Vagina (tissue), 2 donors: ENCODE results near the gene HLA-DOB. TPM values are rescaled to one million over a fixed set of nuclear protein-coding genes. Genes with fewer than 3 reads are reported as not detected.

Experiments
- DNase-seq, 2 donors: peaks; one replicate each; pipeline ENCODE4 v3.0.0-alpha.2; 2017; ENCODE audit errors: extremely low spot score in 2 of 2
- H3K27ac ChIP-seq: fragments of 200-600 bp; sonication (generic); one replicate; pipeline ENCODE4 v1.5.1; 2019
- H3K27me3 ChIP-seq: fragments of 200-600 bp; sonication (generic); one replicate; pipeline ENCODE4 v1.5.1; 2019
- H3K36me3 ChIP-seq, 2 donors: fragments of 200-600 bp; sonication (generic); one replicate each; pipeline ENCODE4 v1.5.1; 2017 to 2019
- H3K4me1 ChIP-seq: fragments of 200-600 bp; sonication (generic); one replicate; pipeline ENCODE4 v1.5.1; 2019
- H3K4me3 ChIP-seq, 2 donors: fragments of 200-600 bp; sonication (generic); 1 replicate in 1 of 2; 2 replicates in 1 of 2; pipeline ENCODE4 v1.5.1; 2016 to 2019
- H3K9me3 ChIP-seq: fragments of 200-600 bp; sonication (generic); one replicate; pipeline ENCODE4 v1.5.1; 2019
- POLR2A ChIP-seq, 2 donors: fragments of 450-650 bp; IDR thresholded peaks; one replicate each; pipeline ENCODE4 v1.6.1; 2017; ENCODE audit warnings: antibody characterized with exemption in 2 of 2, mild to moderate bottlenecking in 2 of 2, moderate library complexity in 2 of 2
- POLR2AphosphoS5 ChIP-seq, 2 donors: sonication (generic); formaldehyde crosslinking; IDR thresholded peaks; one replicate each; pipeline ENCODE4 v1.9.0; 2017; ENCODE audit warnings: antibody characterized with exemption in 2 of 2, mild to moderate bottlenecking in 2 of 2, low read depth in 1 of 2; ENCODE audit not compliant: insufficient read depth in 1 of 2
- intact Hi-C: fragments of 100-400 bp; cut with DNase I; formaldehyde crosslinking; loops from one replicate; pipeline ENCODE4 v1.15.1; 2023
- total RNA-seq: library from RNA; depleted of rRNA; stranded (reverse); fragments of >200 nt; gene quantifications from one replicate; pipeline ENCODE4 v1.2.3, GENCODE V29; 2016
- TF ChIP-seq, protein P1 (sequence below), 3 experiments: fragments of 450-650 bp in 2 of 3; fragments of 200-600 bp in 1 of 3; sonication (generic) in 1 of 3; IDR thresholded peaks; one replicate each; pipeline ENCODE4 v1.5.1; 2017 to 2019; ENCODE audit warnings: antibody characterized with exemption in 3 of 3, mild to moderate bottlenecking in 2 of 3, moderate library complexity in 2 of 3

The HLA-DOB gene
- total RNA-seq, 1 donor from 2014 or later = 2.7 TPM

DNA sequence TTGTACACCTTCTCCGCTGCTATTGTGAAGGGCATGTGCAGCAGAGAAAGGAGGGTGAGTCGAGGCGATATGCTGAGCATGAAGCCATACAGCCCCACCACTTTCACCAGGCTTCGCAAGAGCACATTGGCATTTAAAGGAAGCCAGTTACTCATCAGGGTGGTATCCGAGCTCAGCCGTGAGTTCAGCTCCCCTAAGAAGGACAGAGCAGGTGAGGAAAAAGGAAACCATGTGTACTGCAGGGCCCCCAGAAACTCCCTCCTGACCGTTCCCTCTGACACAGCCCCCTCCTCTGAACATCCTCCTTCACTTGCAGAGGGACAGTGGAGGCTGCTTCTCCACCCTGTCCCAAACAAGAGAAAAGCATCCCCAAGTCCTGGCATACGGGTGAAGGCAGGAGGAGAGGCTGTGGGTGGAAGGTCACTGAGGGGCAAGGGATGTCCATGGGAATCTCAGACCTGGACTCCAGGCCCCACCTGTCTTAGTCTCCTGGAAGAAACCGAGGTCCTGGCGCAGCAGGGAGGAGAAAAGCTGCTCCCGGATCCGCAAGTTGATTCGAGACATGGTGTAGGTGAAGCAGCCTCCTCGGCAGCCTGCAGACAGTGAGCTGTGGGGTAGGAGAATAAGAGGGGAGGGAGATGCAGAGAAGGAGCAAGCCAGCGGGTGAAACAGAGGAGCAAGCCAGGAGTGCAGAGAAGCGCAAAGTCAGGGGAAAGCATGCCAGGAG lies 18.5 kb upstream of the HLA-DOB start:
- H3K9me3 ChIP-seq = no peaks in the 10 kb centered on the region
- H3K4me3 ChIP-seq = no peak overlapping the region
- intact Hi-C loops = no loop called here
- DNase-seq = no peak
- no peaks in the 10 kb centered on the region for H3K27me3 ChIP-seq
- peaks cover 0 to 31% of the 10 kb centered on the region in 2 donors for H3K36me3 ChIP-seq
- no peak for TF ChIP-seq POLR2A (IDR thresholded peaks at IDR 0.05)
- H3K4me1 ChIP-seq = peaks cover 18% of the 10 kb centered on the region
- no peak overlapping the region for H3K27ac ChIP-seq

DNA sequence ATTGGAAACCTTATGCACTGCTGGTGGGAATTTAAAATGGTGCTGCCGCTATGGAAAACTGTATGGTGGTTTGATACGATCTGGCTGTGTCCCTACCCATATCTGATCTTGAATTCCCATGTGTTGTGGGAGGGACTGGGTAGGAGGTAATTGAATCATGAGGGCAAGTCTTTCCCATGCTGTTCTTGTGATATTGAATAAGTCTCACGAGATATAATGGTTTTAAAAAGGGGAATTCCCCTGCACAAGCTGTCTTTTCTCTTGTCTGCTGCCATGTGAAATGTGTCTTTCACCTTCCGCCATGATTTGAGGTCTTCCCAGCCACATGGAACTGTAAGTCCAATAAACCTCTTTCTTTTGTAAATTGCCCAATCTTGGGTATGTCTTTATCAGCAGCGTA lies 16.9 kb upstream of the HLA-DOB start:
- DNase-seq = no peak
- Histone ChIP-seq H3K27me3 (no peaks in the 10 kb centered on the region), H3K36me3 (peaks cover 0 to 39% of the 10 kb centered on the region in 2 donors), H3K4me3 (no peak overlapping the region), H3K27ac (no peak overlapping the region), H3K9me3 (no peaks in the 10 kb centered on the region), H3K4me1 (peaks cover 18% of the 10 kb centered on the region)
- TF ChIP-seq, protein P1, sequence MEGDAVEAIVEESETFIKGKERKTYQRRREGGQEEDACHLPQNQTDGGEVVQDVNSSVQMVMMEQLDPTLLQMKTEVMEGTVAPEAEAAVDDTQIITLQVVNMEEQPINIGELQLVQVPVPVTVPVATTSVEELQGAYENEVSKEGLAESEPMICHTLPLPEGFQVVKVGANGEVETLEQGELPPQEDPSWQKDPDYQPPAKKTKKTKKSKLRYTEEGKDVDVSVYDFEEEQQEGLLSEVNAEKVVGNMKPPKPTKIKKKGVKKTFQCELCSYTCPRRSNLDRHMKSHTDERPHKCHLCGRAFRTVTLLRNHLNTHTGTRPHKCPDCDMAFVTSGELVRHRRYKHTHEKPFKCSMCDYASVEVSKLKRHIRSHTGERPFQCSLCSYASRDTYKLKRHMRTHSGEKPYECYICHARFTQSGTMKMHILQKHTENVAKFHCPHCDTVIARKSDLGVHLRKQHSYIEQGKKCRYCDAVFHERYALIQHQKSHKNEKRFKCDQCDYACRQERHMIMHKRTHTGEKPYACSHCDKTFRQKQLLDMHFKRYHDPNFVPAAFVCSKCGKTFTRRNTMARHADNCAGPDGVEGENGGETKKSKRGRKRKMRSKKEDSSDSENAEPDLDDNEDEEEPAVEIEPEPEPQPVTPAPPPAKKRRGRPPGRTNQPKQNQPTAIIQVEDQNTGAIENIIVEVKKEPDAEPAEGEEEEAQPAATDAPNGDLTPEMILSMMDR (IDR thresholded peaks at IDR 0.05) = no peak
- TF ChIP-seq POLR2AphosphoS5 (IDR thresholded peaks at IDR 0.05; ENCODE audit: insufficient read depth in 1 of 2, low read depth in 1 of 2) = no peak
- TF ChIP-seq POLR2A (IDR thresholded peaks at IDR 0.05) = no peak
- intact Hi-C loops = no loop called here

DNA sequence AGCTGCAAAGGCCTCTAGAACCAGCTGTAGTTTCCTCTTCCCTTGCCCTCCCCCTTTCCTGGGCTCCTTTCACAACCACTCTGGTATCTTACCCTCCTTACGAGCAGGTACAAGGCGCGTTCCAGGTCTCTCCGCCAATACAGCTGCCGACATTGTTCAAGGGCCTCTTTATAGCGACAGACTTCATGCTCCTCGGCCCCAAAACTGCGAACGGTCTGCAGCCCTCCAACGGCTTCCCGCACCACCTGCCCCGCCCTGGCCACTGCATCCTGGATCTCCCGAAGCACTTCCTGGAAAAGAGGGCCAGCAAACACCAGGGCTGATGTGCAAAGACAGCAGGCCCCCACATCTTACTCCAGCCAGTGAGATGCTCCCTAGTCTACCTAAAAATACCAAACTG lies 15.7 kb upstream of the HLA-DOB start:
- no peak for DNase-seq
- TF ChIP-seq POLR2AphosphoS5 (IDR thresholded peaks at IDR 0.05; ENCODE audit: insufficient read depth in 1 of 2, low read depth in 1 of 2) (no peak), POLR2A (IDR thresholded peaks at IDR 0.05) (no peak)
- TF ChIP-seq, protein P1 (IDR thresholded peaks at IDR 0.05) = no peak
- no peaks in the 10 kb centered on the region for H3K9me3 ChIP-seq
- H3K36me3 ChIP-seq = peaks cover 0 to 42% of the 10 kb centered on the region in 2 donors
- H3K4me3 ChIP-seq = no peak overlapping the region
- intact Hi-C loops = no loop called here
- H3K27me3 ChIP-seq = no peaks in the 10 kb centered on the region
- H3K27ac ChIP-seq = no peak overlapping the region
- H3K4me1 ChIP-seq = peaks cover 14% of the 10 kb centered on the region

DNA sequence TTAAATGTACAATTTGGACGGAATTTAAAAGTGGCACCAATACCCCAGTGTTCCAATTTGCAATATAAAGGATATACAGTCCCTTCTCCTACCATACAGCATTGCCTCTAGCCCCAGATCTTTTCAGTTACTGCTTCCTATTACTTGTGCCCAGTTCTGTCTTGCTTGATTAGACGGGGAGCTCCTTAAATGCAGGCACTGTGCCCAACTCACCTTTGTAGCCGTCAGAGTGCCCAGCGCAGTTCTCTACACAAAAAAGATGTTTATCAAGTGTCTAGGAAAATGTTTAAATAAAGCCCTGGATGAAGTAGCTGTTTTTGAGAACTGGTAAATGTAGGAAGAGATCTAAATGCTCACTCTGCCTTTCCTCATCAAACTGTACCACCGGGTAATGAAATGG lies 14.1 kb upstream of the HLA-DOB start:
- DNase-seq = no peak
- TF ChIP-seq, protein P1 (IDR thresholded peaks at IDR 0.05) = no peak
- TF ChIP-seq POLR2AphosphoS5 (IDR thresholded peaks at IDR 0.05; ENCODE audit: insufficient read depth in 1 of 2, low read depth in 1 of 2) = no peak
- TF ChIP-seq POLR2A (IDR thresholded peaks at IDR 0.05) = no peak
- intact Hi-C loops = no loop called here
- no peak overlapping the region for H3K4me3 ChIP-seq
- H3K9me3 ChIP-seq = no peaks in the 10 kb centered on the region
- H3K36me3 ChIP-seq = peaks cover 0 to 42% of the 10 kb centered on the region in 2 donors
- H3K4me1 ChIP-seq = peaks cover under 1% of the 10 kb centered on the region
- H3K27ac ChIP-seq = no peak overlapping the region
- H3K27me3 ChIP-seq = no peaks in the 10 kb centered on the region

GRCh38 chr6:32830017-32830416 lies 13.2 kb upstream of the HLA-DOB start:
- Histone ChIP-seq H3K9me3 (no peaks in the 10 kb centered on the region), H3K27me3 (no peaks in the 10 kb centered on the region), H3K4me3 (no peak overlapping the region), H3K36me3 (peaks cover 0 to 35% of the 10 kb centered on the region in 2 donors), H3K27ac (no peak overlapping the region), H3K4me1 (no peaks in the 10 kb centered on the region)
- TF ChIP-seq, protein P1 (IDR thresholded peaks at IDR 0.05) = no peak
- TF ChIP-seq POLR2A (IDR thresholded peaks at IDR 0.05) (no peak), POLR2AphosphoS5 (IDR thresholded peaks at IDR 0.05; ENCODE audit: insufficient read depth in 1 of 2, low read depth in 1 of 2) (no peak)
- DNase-seq = no peak
- intact Hi-C loops = no loop called here
